ENCODE results near the gene ELF2.

GRCh38 chr4:139115226-139115625 lies 61.8 kb downstream of the ELF2 start:
- TF ChIP-seq CTCF (IDR thresholded peaks at IDR 0.05) (no peak), ZNF281 (CRISPR knock-in tag; IDR thresholded peaks at IDR 0.05) (no peak), GRHL2 (CRISPR knock-in tag; IDR thresholded peaks at IDR 0.05; ENCODE audit: insufficient replicate concordance, severe bottlenecking) (no peak), NFATC4 (CRISPR knock-in tag; IDR thresholded peaks at IDR 0.05) (no peak), USF2 (CRISPR knock-in tag; IDR thresholded peaks at IDR 0.05) (no peak)

Measured in WTC11 (cell line).